T-helper 2 cell treated with Interferon-gamma antibody and Interleukin-4, amounts not matched to agents 5 μg/mL and 100 μg/mL, for 36 hours (primary cell): ENCODE measurements around the gene ACSL6.

ENCODE experiments used
- DNase-seq: peaks from one replicate; pipeline ENCODE4 v3.0.0; 2021; ENCODE audit warnings: low spot score
- H3K27ac Mint-ChIP-seq: one replicate; pipeline ENCODE4 v1.8.0; 2021; ENCODE audit warnings: mild to moderate bottlenecking, mixed read lengths
- H3K27me3 Mint-ChIP-seq: one replicate; pipeline ENCODE4 v1.8.0; 2021; ENCODE audit warnings: low read depth, mixed read lengths
- H3K36me3 Mint-ChIP-seq: one replicate; pipeline ENCODE4 v1.8.0; 2021; ENCODE audit warnings: low read depth, mixed read lengths
- H3K4me1 Mint-ChIP-seq: one replicate; pipeline ENCODE4 v1.8.0; 2021; ENCODE audit warnings: low read depth, mixed read lengths
- H3K4me3 Mint-ChIP-seq: one replicate; pipeline ENCODE4 v1.8.0; 2022; ENCODE audit warnings: mild to moderate bottlenecking, moderate library complexity, mixed read lengths
- H3K9me3 Mint-ChIP-seq: one replicate; pipeline ENCODE4 v1.8.0; 2021; ENCODE audit warnings: mixed read lengths

The ACSL6 gene, protein sequence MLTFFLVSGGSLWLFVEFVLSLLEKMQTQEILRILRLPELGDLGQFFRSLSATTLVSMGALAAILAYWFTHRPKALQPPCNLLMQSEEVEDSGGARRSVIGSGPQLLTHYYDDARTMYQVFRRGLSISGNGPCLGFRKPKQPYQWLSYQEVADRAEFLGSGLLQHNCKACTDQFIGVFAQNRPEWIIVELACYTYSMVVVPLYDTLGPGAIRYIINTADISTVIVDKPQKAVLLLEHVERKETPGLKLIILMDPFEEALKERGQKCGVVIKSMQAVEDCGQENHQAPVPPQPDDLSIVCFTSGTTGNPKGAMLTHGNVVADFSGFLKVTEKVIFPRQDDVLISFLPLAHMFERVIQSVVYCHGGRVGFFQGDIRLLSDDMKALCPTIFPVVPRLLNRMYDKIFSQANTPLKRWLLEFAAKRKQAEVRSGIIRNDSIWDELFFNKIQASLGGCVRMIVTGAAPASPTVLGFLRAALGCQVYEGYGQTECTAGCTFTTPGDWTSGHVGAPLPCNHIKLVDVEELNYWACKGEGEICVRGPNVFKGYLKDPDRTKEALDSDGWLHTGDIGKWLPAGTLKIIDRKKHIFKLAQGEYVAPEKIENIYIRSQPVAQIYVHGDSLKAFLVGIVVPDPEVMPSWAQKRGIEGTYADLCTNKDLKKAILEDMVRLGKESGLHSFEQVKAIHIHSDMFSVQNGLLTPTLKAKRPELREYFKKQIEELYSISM

DNA sequence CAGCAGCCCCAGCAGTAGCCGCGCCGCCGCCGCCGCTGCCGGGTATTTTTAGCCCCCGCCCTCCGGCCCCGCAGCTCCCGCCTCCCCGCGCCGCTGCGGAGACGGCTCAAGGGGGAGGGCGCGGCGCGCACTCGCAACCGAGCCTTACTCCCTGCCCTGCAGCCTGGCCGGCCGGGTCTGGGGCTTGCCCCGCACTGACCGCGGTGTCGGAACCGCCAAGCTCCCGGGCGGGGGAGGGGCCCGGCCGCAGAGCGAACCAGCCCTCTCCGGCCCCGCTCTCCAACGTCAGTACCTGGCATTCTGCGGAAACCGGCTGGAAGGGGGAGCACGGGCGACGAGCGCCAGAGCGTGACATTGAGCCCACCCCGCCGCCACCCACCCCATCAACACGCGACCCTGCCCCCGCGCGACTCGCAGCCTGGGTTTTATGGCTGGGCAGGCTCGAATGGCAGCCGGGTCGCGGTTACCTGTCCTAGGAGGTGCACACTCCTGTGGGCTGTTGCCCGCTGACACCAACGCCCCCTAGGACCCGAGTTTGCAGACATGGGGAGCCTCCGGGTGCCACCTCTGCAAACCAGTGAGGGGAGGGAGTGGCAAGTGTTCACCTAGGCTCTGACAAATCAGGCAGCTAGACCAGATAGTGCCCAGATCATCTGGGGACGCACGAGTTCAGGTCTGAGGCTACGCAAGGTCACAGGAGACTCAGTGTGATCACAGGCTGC is at the start of gene ACSL6:
ACSL6 (minus strand) TSS at position 37 of the 722 bp plus-strand sequence. CDS start 105 bp downstream, outside the sequence.
- Mint-ChIP-seq H3K27me3 (peaks cover 71% of the 10 kb centered on the region), H3K4me1 (peaks cover 34% of the 10 kb centered on the region), H3K36me3 (no peaks in the 10 kb centered on the region), H3K9me3 (no peaks in the 10 kb centered on the region), H3K27ac (no peak within 1 kb of the TSS), H3K4me3 (peak within 1 kb of the TSS; percentile 62)
- peak; percentile 39 for DNase-seq

DNA sequence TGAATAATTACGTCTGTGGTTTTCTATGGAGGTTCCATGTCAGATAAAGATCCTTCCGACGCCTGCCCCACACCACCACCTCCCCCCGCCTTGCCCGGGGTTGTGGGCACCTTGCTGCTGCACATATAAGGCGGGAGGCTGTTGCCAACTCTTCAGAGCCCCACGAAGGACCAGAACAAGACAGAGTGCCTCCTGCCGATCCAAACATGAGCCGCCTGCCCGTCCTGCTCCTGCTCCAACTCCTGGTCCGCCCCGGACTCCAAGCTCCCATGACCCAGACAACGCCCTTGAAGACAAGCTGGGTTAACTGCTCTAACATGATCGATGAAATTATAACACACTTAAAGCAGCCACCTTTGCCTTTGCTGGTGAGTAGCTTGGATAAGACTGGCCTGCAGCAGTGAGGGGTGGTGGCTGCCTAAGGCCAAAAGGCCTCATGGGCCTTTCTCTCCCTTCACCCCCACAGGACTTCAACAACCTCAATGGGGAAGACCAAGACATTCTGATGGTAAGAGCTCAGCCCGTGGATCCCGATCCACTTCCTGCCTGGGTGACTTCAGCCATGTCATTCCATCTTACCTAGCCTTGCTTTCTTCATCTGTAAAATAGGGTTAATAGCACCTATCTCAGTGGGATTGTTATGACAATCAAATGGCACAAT is 49.2 kb upstream of the ACSL6 start, which contains the start of gene IL3:
IL3 (plus strand) TSS at position 155 of the 661 bp plus-strand sequence; CDS start at position 207, 52 bp downstream.
- Mint-ChIP-seq H3K27me3 (no peaks in the 10 kb centered on the region), H3K4me3 (no peak within 1 kb of the TSS), H3K36me3 (no peaks in the 10 kb centered on the region), H3K27ac (peak within 1 kb of the TSS; percentile 63), H3K9me3 (no peaks in the 10 kb centered on the region), H3K4me1 (peaks cover 64% of the 10 kb centered on the region)
- DNase-seq = no peak

DNA sequence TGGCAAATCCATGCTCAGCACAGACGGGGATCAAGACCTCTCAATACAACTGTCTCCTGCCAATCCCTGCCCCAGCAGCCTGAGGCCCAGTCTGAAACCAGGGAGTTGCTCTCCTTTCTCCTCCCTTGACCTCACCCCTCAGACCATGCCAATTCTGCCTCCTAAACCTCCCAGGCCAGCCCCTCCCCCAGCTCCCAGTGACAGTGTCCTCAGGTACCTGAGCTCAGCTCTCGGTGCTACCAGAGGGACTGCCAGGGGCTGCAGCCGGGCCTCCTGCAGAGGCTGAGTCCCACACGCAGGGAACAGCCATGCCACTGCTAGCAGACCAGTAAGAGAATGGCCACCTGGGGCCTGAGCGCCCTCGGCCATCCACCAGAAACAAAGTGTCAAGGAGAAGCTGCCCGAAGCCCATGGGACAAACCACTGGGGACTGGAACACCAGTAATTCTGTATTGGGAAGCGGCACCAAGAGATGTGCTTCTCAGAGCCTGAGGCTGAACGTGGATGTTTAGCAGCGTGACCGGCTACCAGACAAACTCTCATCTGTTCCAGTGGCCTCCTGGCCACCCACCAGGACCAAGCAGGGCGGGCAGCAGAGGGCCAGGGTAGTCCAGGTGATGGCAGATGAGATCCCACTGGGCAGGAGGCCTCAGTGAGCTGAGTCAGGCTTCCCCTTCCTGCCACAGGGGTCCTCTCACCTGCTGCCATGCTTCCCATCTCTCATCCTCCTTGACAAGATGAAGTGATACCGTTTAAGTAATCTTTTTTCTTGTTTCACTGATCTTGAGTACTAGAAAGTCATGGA is 48.4 kb upstream of the ACSL6 start:
- Mint-ChIP-seq H3K27ac (peak overlapping the region; percentile 63), H3K9me3 (no peaks in the 10 kb centered on the region), H3K27me3 (no peaks in the 10 kb centered on the region), H3K4me3 (no peak overlapping the region), H3K36me3 (no peaks in the 10 kb centered on the region), H3K4me1 (peaks cover 64% of the 10 kb centered on the region)
- no peak for DNase-seq

DNA sequence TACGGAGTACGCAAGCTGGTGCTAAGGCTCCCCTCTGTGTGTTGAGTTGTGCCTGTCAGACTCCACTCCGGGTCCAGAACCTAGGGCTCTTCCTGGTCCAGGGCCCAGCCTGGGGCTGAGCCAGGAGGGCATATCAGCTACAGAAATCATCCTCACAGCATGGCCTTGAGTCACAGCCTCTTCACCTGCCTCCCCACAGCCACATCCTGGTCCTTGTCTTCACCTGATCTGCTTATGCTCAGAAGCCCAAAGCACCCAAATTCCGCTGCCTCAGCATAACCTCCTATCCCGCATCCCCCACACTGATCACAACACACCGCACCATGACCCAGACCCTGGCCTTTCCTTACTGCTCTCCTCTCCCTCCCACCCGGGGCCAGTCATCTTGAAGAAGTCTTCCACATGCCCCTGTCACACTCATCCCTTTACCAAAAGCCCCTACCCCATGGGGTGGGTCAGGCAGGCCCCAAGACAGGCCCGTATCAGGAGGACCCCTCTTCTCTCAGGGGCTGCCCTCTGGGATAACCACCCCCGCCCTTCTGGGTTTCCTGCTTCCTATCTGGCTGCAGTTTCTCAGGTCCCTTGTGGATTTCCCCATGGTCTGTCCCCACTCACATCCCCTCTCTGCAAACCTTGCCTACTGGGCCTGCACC is 47.7 kb upstream of the ACSL6 start:
- Mint-ChIP-seq H3K9me3 (no peaks in the 10 kb centered on the region), H3K27ac (peak overlapping the region; percentile 63), H3K36me3 (no peaks in the 10 kb centered on the region), H3K4me3 (peak overlapping the region; percentile 4), H3K27me3 (no peaks in the 10 kb centered on the region), H3K4me1 (peaks cover 67% of the 10 kb centered on the region)
- peak; percentile 40 for DNase-seq

DNA sequence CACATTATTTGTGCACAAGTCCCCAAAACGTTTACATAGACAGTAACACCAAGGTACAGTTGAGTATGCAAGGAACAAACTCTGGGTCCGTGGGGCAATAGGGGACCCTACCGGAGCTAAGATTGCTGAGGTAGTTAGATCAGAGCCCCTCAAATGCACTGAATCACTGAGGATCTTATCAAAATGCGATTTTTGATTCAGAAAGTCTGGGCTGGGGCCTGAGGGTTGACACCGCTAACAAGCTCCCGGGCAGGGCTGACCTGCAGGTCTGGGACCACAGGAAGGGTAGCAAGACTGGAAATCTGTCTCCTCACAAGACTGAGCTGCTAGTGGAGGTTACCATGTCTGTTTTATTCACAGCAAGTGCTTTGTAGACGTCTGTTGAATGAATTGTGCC is 47.2 kb upstream of the ACSL6 start:
- H3K9me3 Mint-ChIP-seq = no peaks in the 10 kb centered on the region
- DNase-seq = no peak
- H3K4me1 Mint-ChIP-seq = peaks cover 67% of the 10 kb centered on the region
- no peaks in the 10 kb centered on the region for H3K27me3 Mint-ChIP-seq
- H3K4me3 Mint-ChIP-seq = no peak overlapping the region
- no peak overlapping the region for H3K27ac Mint-ChIP-seq
- no peaks in the 10 kb centered on the region for H3K36me3 Mint-ChIP-seq

DNA sequence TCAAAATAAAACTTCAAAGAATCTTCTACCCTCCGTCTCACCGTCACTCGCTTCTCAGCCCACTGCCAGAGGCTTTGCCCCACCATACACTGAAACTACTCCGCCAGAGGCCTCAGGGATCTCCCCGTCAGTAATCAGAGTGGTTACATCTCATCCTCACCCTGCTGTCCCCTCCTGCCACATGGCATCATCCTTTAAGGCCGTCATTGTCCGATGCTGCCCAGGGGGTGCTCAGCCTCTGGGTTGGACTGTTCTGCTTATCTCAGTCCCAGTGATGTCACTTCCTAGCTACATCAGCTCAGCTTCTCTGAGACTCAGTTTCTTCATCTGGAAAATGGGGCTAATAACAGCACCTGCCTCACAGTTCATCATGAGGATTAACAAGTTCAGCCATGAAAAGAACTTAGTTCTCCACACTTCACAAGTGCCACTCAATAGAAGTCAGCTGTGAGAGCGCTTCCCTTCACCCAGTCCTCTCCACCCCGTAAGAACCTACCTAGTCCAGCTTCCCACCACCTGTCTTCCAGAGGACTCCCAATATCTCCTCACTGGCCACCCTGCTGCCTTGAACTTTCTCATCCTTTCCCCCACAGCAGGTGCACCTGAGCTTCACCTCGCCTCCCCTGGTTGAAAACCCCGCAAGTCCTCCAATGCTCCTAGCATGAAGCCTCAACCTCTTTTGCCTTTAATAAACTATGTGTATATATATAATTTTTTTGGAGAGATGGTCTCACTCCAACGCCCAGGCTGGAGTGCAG is 46.2 kb upstream of the ACSL6 start:
- Mint-ChIP-seq H3K36me3 (no peaks in the 10 kb centered on the region), H3K27ac (peak overlapping the region; percentile 71), H3K9me3 (no peaks in the 10 kb centered on the region), H3K4me3 (no peak overlapping the region), H3K27me3 (no peaks in the 10 kb centered on the region), H3K4me1 (peaks cover 65% of the 10 kb centered on the region)
- DNase-seq = no peak

DNA sequence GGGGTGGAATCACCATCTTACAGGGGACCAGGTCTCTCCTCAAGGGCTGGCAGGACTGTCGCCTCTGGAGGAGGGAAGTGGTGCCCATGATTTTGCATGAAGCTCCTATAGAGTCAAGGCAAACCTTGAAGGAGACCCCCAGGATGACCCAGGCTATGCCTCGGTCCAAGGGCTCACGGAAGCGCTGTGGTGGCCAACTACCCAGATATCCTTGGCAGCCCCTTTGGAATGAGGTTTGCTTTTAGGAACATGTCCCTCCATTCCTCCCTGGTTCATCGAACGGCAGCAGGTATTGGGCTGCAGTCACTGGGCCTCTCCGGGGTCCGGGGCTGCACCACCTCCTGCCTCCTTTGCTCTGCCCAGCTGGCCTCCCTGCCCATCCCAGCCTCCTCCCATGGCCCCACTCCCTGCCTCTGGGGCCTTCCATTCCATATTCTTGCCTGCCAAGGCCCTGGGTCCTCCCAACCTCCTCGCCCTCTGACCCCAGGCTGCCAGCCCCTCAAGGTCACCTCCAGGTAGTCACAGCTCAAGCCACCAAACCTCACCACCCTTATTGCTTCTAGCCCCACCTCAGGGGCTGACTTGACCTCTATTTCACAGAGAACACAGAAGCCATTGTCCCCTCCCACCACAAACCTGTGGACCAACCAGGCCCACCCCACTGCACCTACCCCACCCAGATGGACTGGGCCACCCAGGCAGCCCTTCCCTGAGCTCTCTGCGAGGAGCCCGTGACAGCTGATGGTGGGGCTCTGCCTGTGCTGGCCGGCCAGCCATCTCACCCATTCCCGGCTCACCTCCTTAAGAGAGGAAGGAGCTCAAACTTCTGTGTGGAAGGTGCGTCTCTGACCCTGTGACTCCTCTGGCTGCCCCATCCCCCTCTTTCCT is 45.4 kb upstream of the ACSL6 start:
- no peak overlapping the region for H3K4me3 Mint-ChIP-seq
- peaks cover 65% of the 10 kb centered on the region for H3K4me1 Mint-ChIP-seq
- no peak for DNase-seq
- H3K36me3 Mint-ChIP-seq = no peaks in the 10 kb centered on the region
- peak overlapping the region; percentile 86 for H3K27ac Mint-ChIP-seq
- peaks cover 3% of the 10 kb centered on the region for H3K27me3 Mint-ChIP-seq
- H3K9me3 Mint-ChIP-seq = no peaks in the 10 kb centered on the region

DNA sequence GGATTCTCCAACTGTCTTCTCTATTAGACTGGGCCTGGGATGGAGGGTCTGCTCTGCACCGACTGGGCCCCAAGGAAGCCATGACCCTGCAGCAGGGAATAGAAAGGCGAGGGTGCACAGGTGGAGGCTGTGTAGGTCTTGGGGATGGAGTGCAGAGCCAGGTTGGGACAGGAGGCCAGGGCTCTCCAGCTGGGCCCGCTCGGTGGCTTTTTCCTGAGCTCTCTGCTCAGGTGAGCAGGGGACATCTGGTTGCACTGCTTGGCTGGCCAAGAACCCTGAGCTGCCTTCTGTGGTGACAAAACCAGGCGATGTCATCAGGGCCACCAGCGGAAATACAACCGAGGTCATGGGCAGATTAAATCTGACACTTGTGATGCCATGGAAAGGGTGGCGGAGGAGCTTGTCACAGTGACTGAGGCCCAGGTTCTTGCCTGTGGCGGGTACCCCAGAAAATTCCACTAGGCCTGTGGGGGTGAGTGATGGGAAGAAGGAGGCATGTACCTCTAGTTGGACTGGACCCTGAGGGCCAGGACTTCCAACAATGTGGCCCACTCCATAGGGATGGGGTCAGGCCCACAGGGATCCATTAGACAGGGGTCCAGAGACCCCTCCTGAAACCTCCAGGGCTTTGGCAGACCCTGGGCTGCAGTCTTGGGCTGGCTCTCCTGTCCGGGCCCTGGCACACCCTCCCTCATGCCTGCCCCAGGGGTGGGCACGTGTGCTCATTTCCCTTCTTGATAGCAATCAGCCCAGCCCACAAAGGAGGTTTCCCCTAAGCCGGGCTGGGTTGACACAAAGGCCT is 44.6 kb upstream of the ACSL6 start:
- Mint-ChIP-seq H3K36me3 (no peaks in the 10 kb centered on the region), H3K9me3 (no peaks in the 10 kb centered on the region), H3K4me1 (peaks cover 60% of the 10 kb centered on the region), H3K4me3 (peak overlapping the region; percentile 40), H3K27me3 (peaks cover 9% of the 10 kb centered on the region), H3K27ac (peak overlapping the region; percentile 86)
- DNase-seq = peak; percentile 59

DNA sequence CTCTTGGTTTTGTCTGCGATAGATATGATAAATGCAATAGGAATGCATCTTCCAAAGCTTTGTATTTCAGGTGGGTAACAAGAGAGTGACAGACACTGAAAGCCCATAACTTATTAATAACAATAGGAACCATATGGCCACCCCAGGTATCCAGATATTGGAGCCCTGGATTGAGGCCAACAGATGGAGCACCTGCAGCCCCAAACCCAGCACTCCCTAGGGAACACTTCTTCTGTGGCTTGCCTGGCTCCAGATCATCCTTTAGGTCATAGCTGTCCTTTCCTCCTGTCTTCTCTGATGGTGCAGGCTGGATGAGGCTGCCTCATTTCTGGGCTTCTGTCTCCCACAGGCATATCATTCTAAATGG is 44.0 kb upstream of the ACSL6 start:
- no peak overlapping the region for H3K4me3 Mint-ChIP-seq
- peak overlapping the region; percentile 86 for H3K27ac Mint-ChIP-seq
- H3K9me3 Mint-ChIP-seq = no peaks in the 10 kb centered on the region
- H3K27me3 Mint-ChIP-seq = peaks cover 9% of the 10 kb centered on the region
- DNase-seq = no peak
- peaks cover 55% of the 10 kb centered on the region for H3K4me1 Mint-ChIP-seq
- H3K36me3 Mint-ChIP-seq = no peaks in the 10 kb centered on the region

DNA sequence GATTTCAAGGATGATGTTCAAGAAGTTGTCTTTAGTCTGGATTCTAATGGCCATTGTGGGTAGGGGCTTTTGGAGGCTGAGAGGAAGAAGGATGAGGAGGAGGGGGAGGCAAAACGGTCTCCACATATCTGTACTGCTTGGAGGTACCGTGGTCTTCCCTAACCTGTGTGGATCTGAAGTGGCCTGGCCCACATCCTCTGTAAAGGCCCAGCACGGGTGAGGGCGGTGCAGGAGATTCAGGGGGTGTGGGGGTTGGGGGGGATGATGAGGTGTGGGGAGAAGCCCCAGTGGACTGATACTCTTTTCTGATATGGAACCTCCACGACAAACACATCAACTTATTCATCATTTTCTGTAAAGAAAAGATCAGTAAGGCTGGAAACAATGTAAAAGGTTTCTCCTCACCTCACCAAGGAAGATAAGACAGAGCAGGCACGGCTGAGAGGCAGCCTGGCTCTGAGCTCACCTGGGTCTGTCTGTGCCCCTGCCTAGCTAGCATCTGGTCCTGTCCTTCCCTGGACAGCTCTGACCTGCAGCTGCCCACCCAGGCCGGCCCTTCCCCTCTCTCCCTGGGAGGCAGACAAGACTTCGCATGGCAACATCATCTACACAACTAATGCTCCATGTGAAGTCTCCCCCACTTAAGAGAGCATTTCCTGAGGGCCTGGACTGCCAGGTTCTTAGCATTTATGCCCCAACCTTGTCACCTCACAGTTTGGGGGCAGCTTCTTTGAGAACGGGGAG is 43.4 kb upstream of the ACSL6 start:
- Mint-ChIP-seq H3K9me3 (no peaks in the 10 kb centered on the region), H3K4me1 (peaks cover 51% of the 10 kb centered on the region), H3K36me3 (no peaks in the 10 kb centered on the region), H3K27me3 (peaks cover 9% of the 10 kb centered on the region), H3K4me3 (no peak overlapping the region), H3K27ac (peak overlapping the region; percentile 9)
- no peak for DNase-seq
